Endothelial cell (in vitro differentiated cells): ENCODE measurements around the gene OSBP2. TPM values are rescaled to one million over a fixed set of nuclear protein-coding genes. Genes with fewer than 3 reads are reported as not detected.

Experiments
- DNase-seq: peaks from one replicate; pipeline ENCODE4 v3.0.0; 2021; ENCODE audit warnings: low spot score
- H3K27ac Mint-ChIP-seq: one replicate; pipeline ENCODE4 v1.8.0; 2021; ENCODE audit warnings: mixed read lengths, inconsistent platforms; ENCODE audit not compliant: unreplicated experiment
- H3K27me3 Mint-ChIP-seq: one replicate; pipeline ENCODE4 v1.8.0; 2021; ENCODE audit warnings: mild to moderate bottlenecking, moderate library complexity, mixed read lengths, inconsistent platforms; ENCODE audit not compliant: unreplicated experiment
- H3K36me3 Mint-ChIP-seq: one replicate; pipeline ENCODE4 v1.8.0; 2021; ENCODE audit warnings: mild to moderate bottlenecking, low read depth, mixed read lengths, inconsistent platforms; ENCODE audit not compliant: unreplicated experiment
- H3K4me1 Mint-ChIP-seq: one replicate; pipeline ENCODE4 v1.8.0; 2021; ENCODE audit warnings: mild to moderate bottlenecking, mixed read lengths, inconsistent platforms; ENCODE audit not compliant: unreplicated experiment
- H3K4me3 Mint-ChIP-seq: one replicate; pipeline ENCODE4 v1.8.0; 2021; ENCODE audit warnings: mild to moderate bottlenecking, mixed read lengths, inconsistent platforms; ENCODE audit not compliant: unreplicated experiment
- H3K9me3 Mint-ChIP-seq: one replicate; pipeline ENCODE4 v1.8.0; 2021; ENCODE audit warnings: mixed read lengths, inconsistent platforms; ENCODE audit not compliant: unreplicated experiment
- total RNA-seq: library from RNA; stranded (reverse); fragmentation: NEBNext Ultra II Directional; extraction: Animal tissue kit (Norgen Biotek cat#: 25700); gene quantifications from one replicate; pipeline ENCODE4 v1.2.1, GENCODE V29; 2021; ENCODE audit not compliant: unreplicated experiment
- TF ChIP-seq, protein P1 (sequence below): fragments of 200-600 bp; sonication (generic); IDR thresholded peaks from one replicate; pipeline ENCODE4 v1.5.0; 2021; ENCODE audit warnings: antibody characterized with exemption; ENCODE audit not compliant: unreplicated experiment

The OSBP2 gene
- total RNA-seq, 1 donor from 2014 or later = 3.0 TPM

- H3K27ac Mint-ChIP-seq = no peak overlapping the region
- peaks cover 19% of the 10 kb centered on the region for H3K36me3 Mint-ChIP-seq
- no peaks in the 10 kb centered on the region for H3K9me3 Mint-ChIP-seq
- no peak for DNase-seq
- peaks cover 3% of the 10 kb centered on the region for H3K27me3 Mint-ChIP-seq
- peaks cover 15% of the 10 kb centered on the region for H3K4me1 Mint-ChIP-seq
- TF ChIP-seq, protein P1, sequence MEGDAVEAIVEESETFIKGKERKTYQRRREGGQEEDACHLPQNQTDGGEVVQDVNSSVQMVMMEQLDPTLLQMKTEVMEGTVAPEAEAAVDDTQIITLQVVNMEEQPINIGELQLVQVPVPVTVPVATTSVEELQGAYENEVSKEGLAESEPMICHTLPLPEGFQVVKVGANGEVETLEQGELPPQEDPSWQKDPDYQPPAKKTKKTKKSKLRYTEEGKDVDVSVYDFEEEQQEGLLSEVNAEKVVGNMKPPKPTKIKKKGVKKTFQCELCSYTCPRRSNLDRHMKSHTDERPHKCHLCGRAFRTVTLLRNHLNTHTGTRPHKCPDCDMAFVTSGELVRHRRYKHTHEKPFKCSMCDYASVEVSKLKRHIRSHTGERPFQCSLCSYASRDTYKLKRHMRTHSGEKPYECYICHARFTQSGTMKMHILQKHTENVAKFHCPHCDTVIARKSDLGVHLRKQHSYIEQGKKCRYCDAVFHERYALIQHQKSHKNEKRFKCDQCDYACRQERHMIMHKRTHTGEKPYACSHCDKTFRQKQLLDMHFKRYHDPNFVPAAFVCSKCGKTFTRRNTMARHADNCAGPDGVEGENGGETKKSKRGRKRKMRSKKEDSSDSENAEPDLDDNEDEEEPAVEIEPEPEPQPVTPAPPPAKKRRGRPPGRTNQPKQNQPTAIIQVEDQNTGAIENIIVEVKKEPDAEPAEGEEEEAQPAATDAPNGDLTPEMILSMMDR = no peak
- H3K4me3 Mint-ChIP-seq = no peak overlapping the region
Measured at GRCh38 chr22:30919973-30920372, 225.3 kb downstream of the OSBP2 start.

GRCh38 chr22:30920407-30920806 lies 225.7 kb downstream of the OSBP2 start:
- DNase-seq = peak; percentile 87
- Mint-ChIP-seq H3K9me3 (no peaks in the 10 kb centered on the region), H3K4me1 (peaks cover 15% of the 10 kb centered on the region), H3K27me3 (peaks cover 5% of the 10 kb centered on the region), H3K27ac (no peak overlapping the region), H3K36me3 (peaks cover 23% of the 10 kb centered on the region), H3K4me3 (peak overlapping the region; percentile 4)
- TF ChIP-seq, protein P1 = peak; percentile 95

GRCh38 chr22:30921108-30921507 lies 226.4 kb downstream of the OSBP2 start:
- Mint-ChIP-seq H3K4me3 (no peak overlapping the region), H3K27me3 (peaks cover 5% of the 10 kb centered on the region), H3K4me1 (peaks cover 15% of the 10 kb centered on the region), H3K9me3 (no peaks in the 10 kb centered on the region), H3K27ac (peak overlapping the region; percentile 20), H3K36me3 (peaks cover 24% of the 10 kb centered on the region)
- DNase-seq = no peak
- TF ChIP-seq, protein P1 = no peak

- DNase-seq = no peak
- TF ChIP-seq, protein P1 = no peak
Measured at GRCh38 chr22:30922151-30922611, 227.5 kb downstream of the OSBP2 start.

GRCh38 chr22:30923168-30923900 lies 228.7 kb downstream of the OSBP2 start:
- Mint-ChIP-seq H3K36me3 (peaks cover 34% of the 10 kb centered on the region), H3K4me1 (peaks cover 15% of the 10 kb centered on the region), H3K4me3 (peak overlapping the region; percentile 53), H3K27me3 (peaks cover 2% of the 10 kb centered on the region), H3K27ac (no peak overlapping the region), H3K9me3 (no peaks in the 10 kb centered on the region)
- TF ChIP-seq, protein P1 = no peak
- DNase-seq = no peak

More at GRCh38 chr22:30922151-30922611, 227.5 kb downstream of the OSBP2 start:
- Mint-ChIP-seq H3K4me3 (no peak overlapping the region), H3K27ac (peak overlapping the region; percentile 26), H3K4me1 (peaks cover 15% of the 10 kb centered on the region), H3K27me3 (peaks cover 2% of the 10 kb centered on the region), H3K9me3 (no peaks in the 10 kb centered on the region), H3K36me3 (peaks cover 27% of the 10 kb centered on the region)
